Right atrium auricular region (tissue), 2 donors: ENCODE measurements around the gene SPNS3. TPM values are rescaled to one million over a fixed set of nuclear protein-coding genes. Genes with fewer than 3 reads are reported as not detected.

Experiments
- DNase-seq: peaks from one replicate; pipeline ENCODE4 v3.0.0-alpha.2; 2019; ENCODE audit warnings: low spot score
- H3K27ac ChIP-seq, 2 donors: fragments of 200-600 bp; sonication (generic); 1 replicate in 1 of 2; 2 replicates in 1 of 2; pipeline ENCODE4 v1.5.1; 2016 to 2019
- H3K27me3 ChIP-seq, 2 donors: fragments of 200-600 bp; sonication (generic); one replicate each; pipeline versions ENCODE4 v1.5.1 to v1.6.0; 2017 to 2019
- H3K36me3 ChIP-seq: fragments of 200-600 bp; sonication (generic); one replicate; pipeline ENCODE4 v1.5.1; 2016
- H3K4me1 ChIP-seq, 2 donors: fragments of 200-600 bp; sonication (generic); one replicate each; pipeline versions ENCODE4 v1.5.1 to v1.6.0; 2017 to 2019
- H3K4me3 ChIP-seq, 2 donors: fragments of 200-600 bp; sonication (generic); 1 replicate in 1 of 2; 2 replicates in 1 of 2; pipeline ENCODE4 v1.5.1; 2017 to 2019; ENCODE audit warnings: mild to moderate bottlenecking in 1 of 2, moderate library complexity in 1 of 2
- H3K9me3 ChIP-seq, 2 donors: fragments of 200-600 bp; sonication (generic); one replicate each; pipeline ENCODE4 v1.5.1; 2019
- CTCF ChIP-seq, 2 donors: fragments of 200-600 bp; sonication (generic); IDR thresholded peaks; one replicate each; pipeline ENCODE4 v1.5.1; 2019; ENCODE audit warnings: antibody characterized with exemption in 2 of 2
- total RNA-seq, 2 donors: library from RNA; depleted of rRNA; stranded (reverse); fragments of >200 nt; gene quantifications; one replicate each; pipeline ENCODE4 v1.1.0, GENCODE V29; 2016

The SPNS3 gene
- total RNA-seq, 2 donors from 2014 or later: not detected

DNA sequence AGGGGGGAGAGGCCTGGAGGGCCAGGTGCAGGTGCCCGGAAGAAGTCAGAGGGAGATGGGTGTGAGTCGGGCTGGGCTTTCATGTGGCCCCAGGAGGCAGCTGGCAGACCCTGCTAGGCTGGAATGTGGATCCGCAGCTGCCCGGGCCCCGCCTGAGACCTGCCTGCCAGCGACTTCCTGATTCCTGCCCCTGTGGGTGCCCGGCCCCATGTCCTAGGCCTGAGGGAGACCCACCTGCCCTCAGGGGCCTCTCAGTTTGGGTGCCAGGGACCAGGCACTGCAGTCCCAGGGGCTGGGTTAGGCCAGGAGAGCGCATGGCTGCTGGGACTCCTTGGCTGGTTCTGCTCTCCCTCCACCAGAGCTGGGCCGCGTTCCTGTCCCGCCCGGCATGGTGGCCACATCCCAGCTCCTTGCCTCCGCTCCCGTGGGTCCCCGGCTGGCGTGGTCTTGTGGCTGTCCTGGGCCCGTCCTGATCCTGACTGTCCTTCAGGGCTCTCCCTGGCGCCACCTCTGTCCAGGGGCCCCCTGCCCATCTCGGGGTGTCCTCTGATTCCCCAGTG, 42.9 kb downstream of the SPNS3 start:
- Histone ChIP-seq H3K9me3 (no peaks in the 10 kb centered on the region), H3K4me3 (no peak overlapping the region), H3K36me3 (no peaks in the 10 kb centered on the region), H3K27ac (no peak overlapping the region), H3K4me1 (peaks cover 0 to 21% of the 10 kb centered on the region in 2 donors), H3K27me3 (no peaks in the 10 kb centered on the region)
- no peak for DNase-seq
- TF ChIP-seq CTCF (IDR thresholded peaks at IDR 0.05): no peak

GRCh38 chr17:4477255-4477791, 43.6 kb downstream of the SPNS3 start:
- no peak overlapping the region for H3K27ac ChIP-seq
- H3K4me1 ChIP-seq: peaks cover 0 to 21% of the 10 kb centered on the region in 2 donors
- no peak overlapping the region for H3K4me3 ChIP-seq
- H3K9me3 ChIP-seq: no peaks in the 10 kb centered on the region
- H3K36me3 ChIP-seq: no peaks in the 10 kb centered on the region
- DNase-seq: no peak
- H3K27me3 ChIP-seq: no peaks in the 10 kb centered on the region
- TF ChIP-seq CTCF (IDR thresholded peaks at IDR 0.05): no peak

DNA sequence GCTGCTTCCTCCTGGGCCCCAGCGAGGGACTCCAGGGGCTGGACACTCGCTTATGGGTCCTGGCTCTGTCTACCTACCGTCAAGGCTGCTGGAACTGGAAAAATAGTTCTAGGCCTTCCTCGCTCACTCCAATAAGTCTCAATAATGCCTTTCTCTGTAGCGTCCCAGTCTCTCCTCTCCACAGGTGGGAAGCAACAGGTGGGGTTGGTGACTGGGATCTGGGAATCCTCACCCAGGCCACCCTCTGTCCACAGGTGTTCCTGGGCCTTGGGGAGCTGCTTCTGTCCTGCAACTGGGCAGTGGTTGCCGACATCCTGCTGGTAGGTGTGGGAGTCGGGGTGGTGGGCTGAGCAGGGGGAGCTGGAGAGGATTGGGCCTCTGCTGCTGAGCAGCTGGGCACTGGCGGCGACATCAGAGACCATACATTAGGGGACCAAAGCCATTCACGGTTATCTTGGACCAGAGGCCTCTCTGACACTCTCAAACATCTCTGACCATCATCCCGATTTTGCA, 44.6 kb downstream of the SPNS3 start:
- Histone ChIP-seq H3K27ac (no peak overlapping the region), H3K27me3 (no peaks in the 10 kb centered on the region), H3K9me3 (no peaks in the 10 kb centered on the region), H3K36me3 (no peaks in the 10 kb centered on the region), H3K4me1 (peaks cover 0 to 21% of the 10 kb centered on the region in 2 donors), H3K4me3 (no peak overlapping the region)
- DNase-seq: no peak
- no peak for TF ChIP-seq CTCF (IDR thresholded peaks at IDR 0.05)

DNA sequence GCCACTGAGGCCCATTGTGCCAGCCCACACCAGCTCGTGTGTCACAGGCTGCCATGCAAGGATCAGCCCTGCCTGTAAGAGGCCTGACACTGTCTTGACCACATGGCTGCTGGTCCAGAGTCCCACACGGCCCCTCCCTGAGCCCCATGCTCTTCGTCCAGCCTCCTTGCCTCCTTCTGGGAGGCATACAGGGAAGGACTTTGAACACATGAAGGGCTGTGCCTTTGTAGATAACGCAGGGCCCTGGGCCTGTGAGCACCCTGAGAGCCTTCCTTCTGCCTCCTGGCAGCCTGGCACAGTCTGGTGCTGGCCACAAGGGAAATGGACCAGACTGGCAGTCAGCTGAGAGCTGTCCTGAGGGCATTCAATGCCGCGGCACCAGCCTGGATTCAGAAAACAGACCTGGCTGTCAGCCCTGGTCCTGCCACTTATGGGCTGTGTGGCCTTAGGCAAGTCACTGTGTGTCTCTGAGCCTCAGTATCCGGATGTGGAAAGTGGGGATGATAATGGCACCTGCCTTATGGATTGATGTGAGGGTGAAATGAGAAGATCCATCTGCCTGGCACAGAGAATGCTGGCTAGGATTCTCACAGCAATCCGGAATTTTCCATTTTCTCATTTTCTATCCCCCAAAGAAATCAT, 45.7 kb downstream of the SPNS3 start:
- no peak overlapping the region for H3K27ac ChIP-seq
- H3K4me3 ChIP-seq: no peak overlapping the region
- no peaks in the 10 kb centered on the region for H3K9me3 ChIP-seq
- H3K27me3 ChIP-seq: no peaks in the 10 kb centered on the region
- peaks cover 0 to 21% of the 10 kb centered on the region in 2 donors for H3K4me1 ChIP-seq
- TF ChIP-seq CTCF (IDR thresholded peaks at IDR 0.05): no peak
- no peak for DNase-seq
- no peaks in the 10 kb centered on the region for H3K36me3 ChIP-seq

DNA sequence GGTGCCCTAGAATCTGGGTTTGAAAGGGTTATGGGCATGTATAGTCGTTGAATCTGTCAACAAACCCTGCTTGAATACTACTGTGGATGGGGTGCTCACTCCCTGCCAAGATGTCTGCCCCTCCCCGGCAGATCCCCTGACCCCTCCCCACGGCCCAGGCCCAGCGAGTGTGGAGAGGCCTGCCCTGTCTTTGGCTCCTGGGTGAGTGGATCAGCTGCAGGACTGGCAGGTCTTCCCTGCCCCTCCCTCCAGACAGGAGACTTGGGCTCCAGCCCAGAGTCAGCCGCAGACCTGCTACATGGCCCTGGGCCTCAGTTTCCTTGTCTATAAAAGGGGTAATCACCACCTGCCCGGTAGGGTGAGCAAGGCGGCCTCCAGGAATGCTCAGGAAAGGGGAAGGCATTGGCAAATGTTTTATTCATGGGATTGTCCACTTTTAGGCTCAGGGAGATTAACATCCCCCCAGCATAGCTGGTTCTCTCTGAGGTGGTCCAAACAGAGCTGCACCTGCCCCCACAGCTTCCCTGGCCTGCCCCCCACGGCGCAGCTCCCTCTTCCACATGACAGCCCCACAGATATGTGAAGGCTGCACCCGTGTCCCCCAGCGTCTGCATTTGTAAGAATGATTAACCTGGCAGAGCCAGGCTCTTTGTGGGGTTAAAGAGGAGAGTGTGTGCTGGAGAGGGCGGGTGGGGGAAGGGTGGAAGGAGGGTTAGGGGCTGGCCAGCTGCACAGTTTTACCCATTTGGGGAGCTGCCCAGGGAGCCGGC, 46.4 kb downstream of the SPNS3 start:
- H3K36me3 ChIP-seq: no peaks in the 10 kb centered on the region
- H3K27me3 ChIP-seq: no peaks in the 10 kb centered on the region
- no peak for TF ChIP-seq CTCF (IDR thresholded peaks at IDR 0.05)
- no peak overlapping the region for H3K4me3 ChIP-seq
- H3K27ac ChIP-seq: no peak overlapping the region
- peaks cover 0 to 21% of the 10 kb centered on the region in 2 donors for H3K4me1 ChIP-seq
- no peaks in the 10 kb centered on the region for H3K9me3 ChIP-seq
- DNase-seq: no peak
